Neural crest cell (in vitro differentiated cells): ENCODE measurements around the gene DIP2B. TPM values are rescaled to one million over a fixed set of nuclear protein-coding genes. Genes with fewer than 3 reads are reported as not detected.

Experiments
- DNase-seq: peaks from one replicate; pipeline ENCODE4 v3.0.0; 2021; ENCODE audit warnings: low read depth, mixed read lengths, low spot score
- H3K27ac Mint-ChIP-seq: one replicate; pipeline ENCODE4 v1.8.0; 2021; ENCODE audit warnings: mild to moderate bottlenecking, mixed read lengths; ENCODE audit not compliant: unreplicated experiment
- H3K27me3 Mint-ChIP-seq: 2 replicates; pipeline ENCODE4 v1.8.0; 2021; ENCODE audit warnings: low read depth, mild to moderate bottlenecking, mixed read lengths
- H3K36me3 Mint-ChIP-seq: 2 replicates; pipeline ENCODE4 v1.8.0; 2021; ENCODE audit warnings: low read depth, mild to moderate bottlenecking, mixed read lengths
- H3K4me1 Mint-ChIP-seq: 2 replicates; pipeline ENCODE4 v1.8.0; 2021; ENCODE audit warnings: mixed read lengths
- H3K4me3 Mint-ChIP-seq: one replicate; pipeline ENCODE4 v1.8.0; 2021; ENCODE audit warnings: mild to moderate bottlenecking, mixed read lengths
- H3K9me3 Mint-ChIP-seq: 2 replicates; pipeline ENCODE4 v1.8.0; 2021; ENCODE audit warnings: mixed read lengths
- total RNA-seq: library from RNA; stranded (reverse); gene quantifications from 2 replicates; pipeline ENCODE4 v1.2.1, GENCODE V29; 2021
- TF ChIP-seq, protein P1 (sequence below): fragments of 200-600 bp; sonication (generic); conservative IDR thresholded peaks from 2 replicates; pipeline ENCODE4 v1.5.0; 2021; ENCODE audit warnings: antibody characterized with exemption, mild to moderate bottlenecking

Gene DIP2B
- total RNA-seq, 1 donor from 2014 or later, result 39.4 TPM

DNA sequence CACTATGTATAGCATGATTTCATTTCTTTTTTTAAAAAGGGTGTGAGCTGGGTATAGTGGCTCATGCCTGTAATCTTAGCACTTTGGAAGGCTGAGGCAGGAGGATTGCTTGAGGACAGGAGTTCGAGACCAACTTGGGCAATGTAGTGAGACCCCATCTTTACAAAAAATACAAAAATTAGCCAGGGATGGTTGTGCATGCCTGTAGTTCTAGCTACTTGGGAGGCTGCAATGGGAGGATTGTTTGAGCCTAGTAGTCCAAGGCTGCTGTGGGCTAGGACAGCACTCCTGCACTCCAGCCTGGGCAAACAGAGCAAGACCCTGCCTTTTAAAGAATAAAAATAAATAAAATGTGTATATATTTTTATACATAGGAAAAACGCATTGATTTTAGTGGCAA lies 43.0 kb downstream of the DIP2B start:
- DNase-seq, result no peak
- no peaks in the 10 kb centered on the region for H3K36me3 Mint-ChIP-seq
- no peaks in the 10 kb centered on the region for H3K9me3 Mint-ChIP-seq
- H3K4me3 Mint-ChIP-seq, result no peak overlapping the region
- peaks cover 15% of the 10 kb centered on the region for H3K4me1 Mint-ChIP-seq
- no peaks in the 10 kb centered on the region for H3K27me3 Mint-ChIP-seq
- H3K27ac Mint-ChIP-seq, result no peak overlapping the region
- TF ChIP-seq, protein P1, sequence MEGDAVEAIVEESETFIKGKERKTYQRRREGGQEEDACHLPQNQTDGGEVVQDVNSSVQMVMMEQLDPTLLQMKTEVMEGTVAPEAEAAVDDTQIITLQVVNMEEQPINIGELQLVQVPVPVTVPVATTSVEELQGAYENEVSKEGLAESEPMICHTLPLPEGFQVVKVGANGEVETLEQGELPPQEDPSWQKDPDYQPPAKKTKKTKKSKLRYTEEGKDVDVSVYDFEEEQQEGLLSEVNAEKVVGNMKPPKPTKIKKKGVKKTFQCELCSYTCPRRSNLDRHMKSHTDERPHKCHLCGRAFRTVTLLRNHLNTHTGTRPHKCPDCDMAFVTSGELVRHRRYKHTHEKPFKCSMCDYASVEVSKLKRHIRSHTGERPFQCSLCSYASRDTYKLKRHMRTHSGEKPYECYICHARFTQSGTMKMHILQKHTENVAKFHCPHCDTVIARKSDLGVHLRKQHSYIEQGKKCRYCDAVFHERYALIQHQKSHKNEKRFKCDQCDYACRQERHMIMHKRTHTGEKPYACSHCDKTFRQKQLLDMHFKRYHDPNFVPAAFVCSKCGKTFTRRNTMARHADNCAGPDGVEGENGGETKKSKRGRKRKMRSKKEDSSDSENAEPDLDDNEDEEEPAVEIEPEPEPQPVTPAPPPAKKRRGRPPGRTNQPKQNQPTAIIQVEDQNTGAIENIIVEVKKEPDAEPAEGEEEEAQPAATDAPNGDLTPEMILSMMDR, result no peak

DNA sequence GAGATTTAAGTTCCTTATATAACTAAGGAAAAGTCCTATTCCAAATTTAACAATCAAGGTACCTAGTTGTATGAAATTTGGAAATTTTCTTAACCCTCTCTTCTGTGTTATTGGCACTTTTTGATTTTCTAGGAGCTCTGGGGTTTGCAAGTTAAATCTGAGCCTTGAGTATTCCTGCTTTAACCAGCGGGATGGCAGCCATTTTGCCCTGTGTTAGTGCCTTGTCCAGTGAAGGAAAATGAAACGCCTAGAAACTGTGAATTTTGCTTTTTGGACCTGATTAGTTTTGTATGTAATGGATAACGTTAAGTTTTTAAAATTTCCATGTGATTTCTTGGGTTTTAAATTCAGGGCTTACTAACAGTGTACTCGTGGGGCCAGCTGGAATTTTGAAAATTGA lies 45.1 kb downstream of the DIP2B start:
- no peak overlapping the region for H3K27ac Mint-ChIP-seq
- H3K9me3 Mint-ChIP-seq, result no peaks in the 10 kb centered on the region
- no peaks in the 10 kb centered on the region for H3K36me3 Mint-ChIP-seq
- no peak for DNase-seq
- H3K27me3 Mint-ChIP-seq, result no peaks in the 10 kb centered on the region
- H3K4me3 Mint-ChIP-seq, result no peak overlapping the region
- peaks cover 15% of the 10 kb centered on the region for H3K4me1 Mint-ChIP-seq
- TF ChIP-seq, protein P1, result no peak

DNA sequence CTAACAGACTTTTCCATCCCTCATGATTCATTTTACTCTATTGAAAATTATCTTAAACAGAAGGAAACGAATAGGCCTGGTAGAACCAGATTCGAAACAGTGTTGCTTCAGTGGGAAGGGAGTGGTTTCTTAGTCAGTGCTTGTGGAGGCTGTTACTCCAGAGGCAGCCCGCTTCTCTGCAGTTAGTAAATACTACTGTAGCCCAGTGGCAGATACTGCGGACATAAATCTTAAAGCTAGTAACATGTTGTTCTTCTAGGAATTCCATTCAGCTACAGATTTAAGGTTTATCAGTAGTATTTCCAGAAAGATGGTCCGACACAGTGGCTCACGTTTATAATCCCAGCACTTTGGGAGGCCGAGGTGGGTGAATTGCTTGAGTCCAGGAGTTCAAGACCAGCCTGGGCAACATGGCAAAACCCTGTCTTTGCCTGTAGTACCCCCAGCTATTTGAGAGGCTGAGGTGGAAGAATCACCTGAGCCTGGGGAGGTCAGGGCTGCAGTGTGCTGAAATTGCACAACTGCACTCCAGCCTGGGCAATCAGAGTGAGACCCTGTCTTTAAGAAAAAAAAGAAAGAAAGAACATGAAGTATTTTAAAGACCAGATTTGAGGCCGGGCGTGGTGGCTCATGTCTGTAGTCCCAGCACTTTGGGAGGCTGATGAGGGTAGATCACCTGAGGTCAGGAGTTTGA lies 45.9 kb downstream of the DIP2B start:
- Mint-ChIP-seq H3K36me3 (no peaks in the 10 kb centered on the region), H3K27me3 (no peaks in the 10 kb centered on the region), H3K9me3 (no peaks in the 10 kb centered on the region), H3K4me1 (peaks cover 21% of the 10 kb centered on the region), H3K27ac (no peak overlapping the region), H3K4me3 (no peak overlapping the region)
- DNase-seq, result no peak
- TF ChIP-seq, protein P1, result no peak

DNA sequence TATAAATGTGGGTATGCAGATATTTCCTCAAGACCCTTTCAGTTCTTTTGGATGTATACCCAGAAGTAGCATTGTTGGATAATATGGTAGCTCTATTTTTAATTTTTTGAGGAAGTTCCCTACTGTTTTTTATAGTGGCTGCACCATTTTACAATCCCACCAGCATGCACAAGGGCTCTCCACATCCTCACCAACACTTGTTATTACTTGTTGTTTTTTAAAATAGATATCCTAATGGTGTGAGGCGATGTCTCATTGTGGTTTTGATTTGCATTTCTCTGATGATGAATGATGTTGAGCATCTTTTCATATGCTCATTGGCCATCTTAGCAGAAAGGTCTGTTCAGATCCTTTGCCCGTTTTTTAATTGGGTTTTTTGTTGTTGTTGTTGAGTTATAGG lies 47.1 kb downstream of the DIP2B start:
- Mint-ChIP-seq H3K27me3 (no peaks in the 10 kb centered on the region), H3K36me3 (no peaks in the 10 kb centered on the region), H3K4me3 (no peak overlapping the region), H3K9me3 (no peaks in the 10 kb centered on the region), H3K4me1 (peaks cover 14% of the 10 kb centered on the region), H3K27ac (no peak overlapping the region)
- no peak for DNase-seq
- TF ChIP-seq, protein P1, result no peak

DNA sequence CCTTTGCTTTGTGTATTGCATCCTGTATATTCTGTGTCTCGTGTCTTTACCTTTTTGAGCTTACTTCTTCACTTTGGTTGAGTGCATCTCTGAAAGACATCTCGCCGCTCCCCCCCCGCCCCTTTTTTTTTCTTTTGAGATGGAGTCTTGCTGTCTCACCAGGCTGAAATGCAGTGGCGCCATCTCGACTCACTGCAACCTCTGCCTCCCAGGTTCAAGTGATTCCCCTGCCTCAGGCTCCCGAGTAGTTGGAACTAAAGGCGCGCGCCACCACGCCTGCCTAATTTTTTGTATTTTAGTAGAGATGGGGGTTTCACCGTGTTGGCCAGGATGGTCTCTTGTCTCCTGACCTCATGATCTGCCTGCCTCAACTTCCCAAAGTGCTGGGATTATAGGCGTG lies 49.9 kb downstream of the DIP2B start:
- TF ChIP-seq, protein P1, result no peak
- H3K27me3 Mint-ChIP-seq, result no peaks in the 10 kb centered on the region
- no peaks in the 10 kb centered on the region for H3K36me3 Mint-ChIP-seq
- no peak overlapping the region for H3K4me3 Mint-ChIP-seq
- H3K9me3 Mint-ChIP-seq, result no peaks in the 10 kb centered on the region
- peaks cover 14% of the 10 kb centered on the region for H3K4me1 Mint-ChIP-seq
- no peak overlapping the region for H3K27ac Mint-ChIP-seq
- DNase-seq, result no peak
